NCI-H82 treated with DMSO at 0.1 percent for 48 hours (cell line): ENCODE measurements around the gene SLC38A3.
"Not testable (repeated sequence)": the region's sequence is repeated elsewhere in the genome, so short reads cannot be mapped to it uniquely, and the experiment has no call there.

Experiments
- DNase-seq: peaks from one replicate; lab custom pipeline; 2025; ENCODE audit not compliant: unreplicated experiment; lab: John Stamatoyannopoulos, UW

Gene SLC38A3

GRCh38 chr3:50246517-50246954 lies 41.5 kb downstream of the SLC38A3 start:
- DNase-seq, result no peak

GRCh38 chr3:50248387-50248786 lies 43.3 kb downstream of the SLC38A3 start:
- DNase-seq, result no peak

GRCh38 chr3:50249457-50249856 lies 44.4 kb downstream of the SLC38A3 start:
- no peak for DNase-seq

GRCh38 chr3:50250514-50250913 lies 45.4 kb downstream of the SLC38A3 start:
- no peak for DNase-seq

GRCh38 chr3:50251220-50251619 lies 46.1 kb downstream of the SLC38A3 start:
- no peak for DNase-seq

- DNase-seq, result no peak
Observed at GRCh38 chr3:50254577-50255250, 49.6 kb downstream of the SLC38A3 start.

- DNase-seq, result no peak
Observed at GRCh38 chr3:50255251-50255615, 50.2 kb downstream of the SLC38A3 start.

GRCh38 chr3:50256978-50257890 lies 52.2 kb downstream of the SLC38A3 start:
- no peak for DNase-seq

GRCh38 chr3:50258029-50258680 lies 53.1 kb downstream of the SLC38A3 start:
- no peak for DNase-seq

- no peak for DNase-seq
Observed at GRCh38 chr3:50258979-50259378, 53.9 kb downstream of the SLC38A3 start.

GRCh38 chr3:50259432-50260026 lies 54.5 kb downstream of the SLC38A3 start:
- no peak for DNase-seq

- DNase-seq, result peak; percentile 31
Observed at GRCh38 chr3:50260027-50260941, 55.2 kb downstream of the SLC38A3 start.

GRCh38 chr3:50260942-50261441 lies 55.9 kb downstream of the SLC38A3 start:
- DNase-seq, result no peak

GRCh38 chr3:50261505-50261904 lies 56.4 kb downstream of the SLC38A3 start:
- DNase-seq, result no peak

- not testable (repeated sequence) for DNase-seq
Observed at GRCh38 chr3:50262200-50262599, 57.1 kb downstream of the SLC38A3 start.

GRCh38 chr3:50262778-50263177 lies 57.7 kb downstream of the SLC38A3 start:
- no peak for DNase-seq

GRCh38 chr3:50263478-50264382 lies 58.7 kb downstream of the SLC38A3 start:
- no peak for DNase-seq

GRCh38 chr3:50264383-50264963 lies 59.4 kb downstream of the SLC38A3 start:
- DNase-seq, result peak; percentile 20
